Endothelial cell of umbilical vein (primary cell): ENCODE measurements around the gene YIPF3. TPM values are rescaled to one million over a fixed set of nuclear protein-coding genes. Genes with fewer than 3 reads are reported as not detected.
A peak's percentile ranks its signal among the peaks of the same experiment; 100 is the strongest.

ENCODE experiments used
- BruUV-seq: library from RNA; stranded (reverse); fragments of 400-500 nt; replicated peaks from 2 replicates; lab custom pipeline; 2021; lab: Mats Ljungman, UMichigan
- CTCF ChIA-PET: fragments of 300-600, 350-600 bp; sonication (Branson Sonifier 250); formaldehyde crosslinking; loops from one replicate; lab custom pipeline; 2021; ENCODE audit warnings: antibody characterized with exemption, inconsistent platforms; lab: Charles Lee
- POLR2A ChIA-PET: fragments of 300-600, 350-600 bp; sonication (Branson Sonifier 250); formaldehyde crosslinking; loops from one replicate; lab custom pipeline; 2021; ENCODE audit warnings: antibody characterized with exemption, inconsistent platforms; lab: Charles Lee
- DNase-seq: peaks from one replicate; pipeline ENCODE4 v3.0.0-alpha.2; 2011; ENCODE audit warnings: low read depth, low spot score
- FAIRE-seq: peaks from 2 replicates; lab custom pipeline; 2011; peaks lifted over from hg19 to GRCh38; lab: Jason Lieb, UNC
- H2AFZ ChIP-seq: 2 replicates; pipeline ENCODE4 v1.6.0; 2012; ENCODE audit warnings: low read depth, low read length, control low read depth, inconsistent platforms
- H3K27ac ChIP-seq: 2 replicates; pipeline ENCODE4 v1.5.1; 2011; ENCODE audit warnings: low read depth, mild to moderate bottlenecking, control low read depth, low read length, moderate library complexity; ENCODE audit not compliant: insufficient read depth
- H3K27me3 ChIP-seq, 2 experiments: 2 replicates each; pipeline versions ENCODE4 v1.6.0 to v1.6.1; 2011; ENCODE audit warnings: low read length in 2 of 2, mixed read lengths in 1 of 2; ENCODE audit not compliant: control insufficient read depth in 2 of 2, insufficient read depth in 2 of 2
- H3K36me3 ChIP-seq, 2 experiments: 2 replicates in 1 of 2; 3 replicates in 1 of 2; pipeline ENCODE4 v1.5.1; 2011; ENCODE audit warnings: low read length in 2 of 2, mild to moderate bottlenecking in 1 of 2, moderate library complexity in 1 of 2; ENCODE audit not compliant: control insufficient read depth in 2 of 2, insufficient read depth in 2 of 2; ENCODE audit errors: extremely low read depth in 1 of 2
- H3K4me1 ChIP-seq: 3 replicates; pipeline ENCODE4 v1.5.1; 2011; ENCODE audit warnings: mild to moderate bottlenecking, low read length; ENCODE audit not compliant: control insufficient read depth, insufficient read depth; ENCODE audit errors: extremely low read depth
- H3K4me2 ChIP-seq: 2 replicates; pipeline ENCODE4 v1.6.1; 2011; ENCODE audit warnings: low read length, control low read depth, mixed read lengths; ENCODE audit not compliant: insufficient read depth
- H3K4me3 ChIP-seq, 3 experiments: fragments of 200-600 bp in 1 of 3; sonication (generic), shearing (Covaris generic) in 1 of 3; replicated peaks in 1 of 3; 2 replicates each; pipeline ENCODE4 v1.5.1; 2011 to 2016; ENCODE audit warnings: control low read depth in 3 of 3, low read length in 3 of 3, mild to moderate bottlenecking in 2 of 3, inconsistent platforms in 1 of 3, low read depth in 1 of 3, moderate library complexity in 1 of 3; ENCODE audit not compliant: insufficient read depth in 1 of 3
- H3K79me2 ChIP-seq: 2 replicates; pipeline ENCODE4 v1.6.0; 2012; ENCODE audit warnings: low read length, inconsistent platforms; ENCODE audit not compliant: control insufficient read depth, insufficient read depth
- H3K9ac ChIP-seq: replicated peaks from 2 replicates; pipeline ENCODE3; 2011; ENCODE audit warnings: low read length, control low read depth; ENCODE audit not compliant: insufficient read depth; ENCODE audit errors: extremely low read depth
- H3K9me1 ChIP-seq: replicated peaks from 3 replicates; pipeline ENCODE4 v1.6.0; 2011; ENCODE audit warnings: mild to moderate bottlenecking, low read length; ENCODE audit not compliant: control insufficient read depth, insufficient read depth; ENCODE audit errors: extremely low read depth
- H3K9me3 ChIP-seq: replicated peaks from 2 replicates; pipeline ENCODE4 v1.5.1; 2012; ENCODE audit warnings: low read length, inconsistent platforms; ENCODE audit not compliant: control insufficient read depth, insufficient read depth
- H4K20me1 ChIP-seq: replicated peaks from 2 replicates; pipeline ENCODE3; 2011; ENCODE audit warnings: mild to moderate bottlenecking, low read length; ENCODE audit not compliant: control insufficient read depth, insufficient read depth; ENCODE audit errors: extremely low read depth
- EZH2 ChIP-seq: IDR thresholded peaks from 2 replicates; pipeline ENCODE4 v1.6.1; 2012; ENCODE audit warnings: borderline replicate concordance, low read depth, mild to moderate bottlenecking, moderate library complexity, low read length, inconsistent platforms; ENCODE audit not compliant: severe bottlenecking
- FOS ChIP-seq: IDR thresholded peaks from 2 replicates; pipeline ENCODE4 v1.6.1; 2011; ENCODE audit warnings: mild to moderate bottlenecking, low read length, moderate library complexity, borderline replicate concordance; ENCODE audit not compliant: insufficient read depth
- JUN ChIP-seq: IDR thresholded peaks from 2 replicates; pipeline ENCODE4 v1.6.1; 2011; ENCODE audit warnings: borderline replicate concordance, low read depth; ENCODE audit not compliant: insufficient read length, insufficient read depth
- MAX ChIP-seq: IDR thresholded peaks from 2 replicates; pipeline ENCODE4 v1.6.1; 2011; ENCODE audit not compliant: insufficient read depth, insufficient read length
- MYC ChIP-seq: IDR thresholded peaks from one replicate; pipeline ENCODE4 v1.6.1; 2011; ENCODE audit warnings: mild to moderate bottlenecking, low read depth, low read length
- POLR2A ChIP-seq: IDR thresholded peaks from 2 replicates; pipeline ENCODE4 v1.6.1; 2012; ENCODE audit warnings: low read depth, mild to moderate bottlenecking, control low read depth, low read length
- POLR2AphosphoS5 ChIP-seq: IDR thresholded peaks from 2 replicates; pipeline ENCODE4 v1.6.1; 2012; ENCODE audit warnings: low read depth, mild to moderate bottlenecking, control low read depth, low read length, moderate library complexity; ENCODE audit not compliant: insufficient read depth
- dilution Hi-C: fragments of 300-500 bp; cut with MboI; formaldehyde crosslinking; loops from one replicate; pipeline ENCODE4 v1.15.0; 2019; ENCODE audit warnings: low sequenced_read_pairs; ENCODE audit not compliant: extremely low pct_ligation_motif_present
- intact Hi-C: fragments of 100-400 bp; cut with micrococcal nuclease; formaldehyde crosslinking; loops from one replicate; pipeline ENCODE4 v1.10.0; 2022
- polyA plus RNA-seq, 4 experiments: library from polyadenylated mRNA; depleted of rRNA in 3 of 4; stranded (reverse) in 3 of 4; unstranded in 1 of 4; fragments of >200 nt; gene quantifications; 2 replicates each; pipeline versions ENCODE4 v1.2.1 to v1.2.3, GENCODE V29; 2011 to 2012; ENCODE audit warnings: missing spikeins in 1 of 4
- total RNA-seq: library from RNA; stranded (reverse); gene quantifications from 2 replicates; pipeline ENCODE4 v1.2.3, GENCODE V29; 2021
- TF ChIP-seq, protein P1 (sequence below), 2 donors: IDR thresholded peaks; 1 replicate in 1 of 2; 2 replicates in 1 of 2; pipeline ENCODE4 v1.5.1; 2011; ENCODE audit warnings: low read length in 2 of 2, mild to moderate bottlenecking in 2 of 2, moderate library complexity in 2 of 2, control low read depth in 1 of 2, inconsistent platforms in 1 of 2, low read depth in 1 of 2; ENCODE audit not compliant: insufficient read depth in 1 of 2; ENCODE audit errors: extremely low read depth in 1 of 2

Gene YIPF3
- total and polyA plus RNA-seq, 2 donors (not counting 3 experiments of a cell fraction or from before 2014, with no cell fraction given) = 119 to 470 TPM

DNA sequence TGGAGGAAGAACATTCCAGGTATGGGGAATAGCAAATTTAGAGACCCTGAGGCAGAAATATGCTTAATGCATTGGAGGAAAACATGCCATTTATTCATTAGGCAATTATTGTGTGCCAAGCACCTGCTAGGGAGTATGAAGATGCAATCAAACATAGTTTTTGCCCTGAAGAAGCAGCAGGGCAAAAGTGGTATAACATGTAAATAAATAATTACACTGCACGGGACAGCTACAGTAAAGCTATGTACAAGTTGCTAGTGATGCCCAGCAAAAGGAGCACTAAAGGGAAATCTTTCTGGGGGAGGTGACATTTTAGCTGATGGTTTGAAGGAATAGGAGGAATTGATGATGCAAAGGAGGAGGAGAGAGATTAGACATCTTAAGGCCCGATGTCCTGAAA lies 40.0 kb downstream of the YIPF3 start:
- intact Hi-C loops (loop anchor here (2.0 kb wide), 1 partner anchor 22 kb away; the partner anchor contains the start of gene DLK2), dilution Hi-C loops (no loop called here)
- H3K9me1 ChIP-seq = no peaks in the 10 kb centered on the region
- H4K20me1 ChIP-seq = no peaks in the 10 kb centered on the region
- no peak overlapping the region for H3K9ac ChIP-seq
- peaks cover 14% of the 10 kb centered on the region for H3K79me2 ChIP-seq
- DNase-seq = no peak
- CTCF ChIA-PET = interaction anchor here (0.6 to 1.6 kb wide), 5 partner anchors 13 to 40 kb away, joined by 3 to 9 read pairs (median 3); no protein-coding TSS in a partner anchor
- TF ChIP-seq EZH2 (no peak), POLR2A (no peak), MYC (no peak), POLR2AphosphoS5 (no peak)
- POLR2A ChIA-PET = interaction anchor here (0.6 to 0.7 kb wide), 6 partner anchors 11 to 610 kb away, joined by 3 to 5 read pairs (median 4); partner anchors contain the start of gene POLR1C
- no peak for FAIRE-seq
- no TSS peak for BruUV-seq
- H2AFZ ChIP-seq = peak overlapping the region; percentile 91
- peaks cover 9% of the 10 kb centered on the region for H3K4me1 ChIP-seq
- peak overlapping the region in 1 of 3 experiments; percentile 19 for H3K4me3 ChIP-seq
- peak overlapping the region; percentile 88 for H3K4me2 ChIP-seq
- no peak overlapping the region for H3K27ac ChIP-seq
- H3K9me3 ChIP-seq = no peaks in the 10 kb centered on the region
- no peaks in the 10 kb centered on the region for H3K36me3 ChIP-seq
- H3K27me3 ChIP-seq = no peaks in the 10 kb centered on the region

DNA sequence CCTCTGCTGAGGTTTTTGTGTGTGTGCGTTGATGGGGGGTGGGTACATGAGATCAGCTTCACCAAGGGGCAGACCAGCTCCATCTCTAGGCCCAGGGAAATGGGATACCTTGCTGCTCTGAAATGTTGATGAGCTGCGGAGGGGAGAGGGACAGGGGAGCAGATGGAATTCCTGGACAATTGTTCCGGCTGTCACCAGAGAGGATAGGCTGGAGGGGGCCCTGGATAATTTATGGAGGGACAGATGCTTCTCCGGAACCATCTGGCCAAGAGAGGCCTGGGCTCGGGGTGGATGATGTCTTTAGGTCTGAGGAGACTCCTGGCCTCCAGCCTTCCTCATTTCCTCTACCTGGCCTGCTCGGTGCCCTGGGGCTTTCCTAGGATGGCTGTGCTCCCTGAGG lies 41.2 kb downstream of the YIPF3 start:
- CTCF ChIA-PET = interaction anchor here (1.2 to 1.6 kb wide), 3 partner anchors 16 to 30 kb away, joined by 3 to 4 read pairs (median 3); no protein-coding TSS in a partner anchor
- dilution Hi-C loops = no loop called here

More for the DNA sequence above, 41.2 kb downstream of the YIPF3 start:
- Histone ChIP-seq H3K27me3 (peaks cover 0 to 3% of the 10 kb centered on the region in 2 experiments), H3K79me2 (peaks cover 14% of the 10 kb centered on the region), H3K4me1 (peaks cover 9% of the 10 kb centered on the region), H3K9ac (no peak overlapping the region), H3K9me3 (no peaks in the 10 kb centered on the region), H3K27ac (no peak overlapping the region), H3K4me2 (no peak overlapping the region), H4K20me1 (no peaks in the 10 kb centered on the region), H3K36me3 (no peaks in the 10 kb centered on the region), H3K9me1 (no peaks in the 10 kb centered on the region), H2AFZ (no peak overlapping the region), H3K4me3 (no peak overlapping the region)
- BruUV-seq = no TSS peak
- DNase-seq (no peak), FAIRE-seq (no peak)
- POLR2A ChIA-PET = interaction anchor here (0.6 kb wide), 1 partner anchor 21 kb away, joined by 3 read pairs; no protein-coding TSS in a partner anchor
- intact Hi-C loops = no loop called here
- TF ChIP-seq MYC (no peak), JUN (no peak), MAX (no peak), FOS (no peak)
- TF ChIP-seq, protein P1, sequence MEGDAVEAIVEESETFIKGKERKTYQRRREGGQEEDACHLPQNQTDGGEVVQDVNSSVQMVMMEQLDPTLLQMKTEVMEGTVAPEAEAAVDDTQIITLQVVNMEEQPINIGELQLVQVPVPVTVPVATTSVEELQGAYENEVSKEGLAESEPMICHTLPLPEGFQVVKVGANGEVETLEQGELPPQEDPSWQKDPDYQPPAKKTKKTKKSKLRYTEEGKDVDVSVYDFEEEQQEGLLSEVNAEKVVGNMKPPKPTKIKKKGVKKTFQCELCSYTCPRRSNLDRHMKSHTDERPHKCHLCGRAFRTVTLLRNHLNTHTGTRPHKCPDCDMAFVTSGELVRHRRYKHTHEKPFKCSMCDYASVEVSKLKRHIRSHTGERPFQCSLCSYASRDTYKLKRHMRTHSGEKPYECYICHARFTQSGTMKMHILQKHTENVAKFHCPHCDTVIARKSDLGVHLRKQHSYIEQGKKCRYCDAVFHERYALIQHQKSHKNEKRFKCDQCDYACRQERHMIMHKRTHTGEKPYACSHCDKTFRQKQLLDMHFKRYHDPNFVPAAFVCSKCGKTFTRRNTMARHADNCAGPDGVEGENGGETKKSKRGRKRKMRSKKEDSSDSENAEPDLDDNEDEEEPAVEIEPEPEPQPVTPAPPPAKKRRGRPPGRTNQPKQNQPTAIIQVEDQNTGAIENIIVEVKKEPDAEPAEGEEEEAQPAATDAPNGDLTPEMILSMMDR (IDR thresholded peaks at IDR 0.05; ENCODE audit: extremely low read depth in 1 of 2, insufficient read depth in 1 of 2, low read depth in 1 of 2, low read length in 2 of 2) = no peak
